T-helper 1 cell treated with Interleukin-12 subunit alpha and Interleukin-12 subunit beta and Interleukin-4 antibody, amounts not matched to agents 30 ng/mL and 1 ng/mL, for 36 hours (primary cell): Measurements from ENCODE around the gene OR2V2. TPM values are rescaled to one million over a fixed set of nuclear protein-coding genes. Genes with fewer than 3 reads are reported as not detected.

Experiments
- intact Hi-C: fragments of 100-400 bp; cut with micrococcal nuclease; formaldehyde crosslinking; loops from one replicate; pipeline ENCODE4 v1.15.1; 2024
- total RNA-seq: library from RNA; stranded (reverse); gene quantifications from 2 replicates; pipeline ENCODE4 v1.2.3, GENCODE V29; 2022

Gene OR2V2
- total RNA-seq, 1 donor from 2014 or later = not detected

- intact Hi-C loops = loop anchor here (2.0 to 10.0 kb wide), 3 partner anchors 17 to 385 kb away; partner anchors contain the start of genes MGAT1 and RACK1
Measured at GRCh38 chr5:181189363-181189961, 42.1 kb downstream of the OR2V2 start.

DNA sequence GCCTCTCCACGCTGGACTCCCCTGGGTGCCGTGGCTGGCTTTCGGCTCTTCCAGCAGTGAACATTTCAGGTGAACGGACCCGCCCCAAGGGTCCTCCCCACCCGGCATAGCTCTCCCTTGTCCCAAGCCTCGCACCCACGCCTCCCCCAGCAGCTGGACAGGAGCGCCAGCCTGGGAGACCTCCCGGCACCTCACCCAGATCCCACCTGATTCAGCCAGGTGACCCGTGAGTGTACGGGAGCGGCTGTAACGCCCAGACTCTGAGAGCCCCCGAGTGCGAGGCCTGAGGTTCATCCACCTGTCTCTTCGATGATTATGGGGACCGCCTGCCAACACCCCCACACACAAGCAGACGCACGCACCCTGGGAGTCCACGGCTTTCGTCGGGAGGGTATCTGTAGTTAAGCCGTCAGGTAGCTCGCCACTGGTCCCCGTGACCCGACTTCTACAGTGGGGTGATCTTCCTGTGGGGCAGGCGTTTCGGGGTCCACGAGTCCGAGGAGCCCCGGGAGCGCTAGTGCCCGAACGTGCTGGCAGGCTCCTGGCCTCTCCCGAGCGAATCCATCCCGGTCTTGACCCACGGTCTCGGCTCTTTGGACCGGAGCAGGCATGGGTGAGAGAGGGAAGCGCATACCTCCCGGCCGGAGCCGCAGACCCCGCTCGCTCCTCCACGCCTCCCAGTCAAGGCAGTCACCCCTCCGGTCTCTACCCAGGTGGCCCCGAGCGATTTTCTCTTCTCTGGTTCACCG is 42.8 kb downstream of the OR2V2 start:
- intact Hi-C loops = loop anchor here (2.0 to 10.0 kb wide), 3 partner anchors 17 to 385 kb away; partner anchors contain the start of genes MGAT1 and RACK1

GRCh38 chr5:181190711-181191525 is 43.5 kb downstream of the OR2V2 start:
- intact Hi-C loops = loop anchor here (1.0 kb wide), 5 partner anchors 16 to 71 kb away; no protein-coding TSS in a partner anchor

DNA sequence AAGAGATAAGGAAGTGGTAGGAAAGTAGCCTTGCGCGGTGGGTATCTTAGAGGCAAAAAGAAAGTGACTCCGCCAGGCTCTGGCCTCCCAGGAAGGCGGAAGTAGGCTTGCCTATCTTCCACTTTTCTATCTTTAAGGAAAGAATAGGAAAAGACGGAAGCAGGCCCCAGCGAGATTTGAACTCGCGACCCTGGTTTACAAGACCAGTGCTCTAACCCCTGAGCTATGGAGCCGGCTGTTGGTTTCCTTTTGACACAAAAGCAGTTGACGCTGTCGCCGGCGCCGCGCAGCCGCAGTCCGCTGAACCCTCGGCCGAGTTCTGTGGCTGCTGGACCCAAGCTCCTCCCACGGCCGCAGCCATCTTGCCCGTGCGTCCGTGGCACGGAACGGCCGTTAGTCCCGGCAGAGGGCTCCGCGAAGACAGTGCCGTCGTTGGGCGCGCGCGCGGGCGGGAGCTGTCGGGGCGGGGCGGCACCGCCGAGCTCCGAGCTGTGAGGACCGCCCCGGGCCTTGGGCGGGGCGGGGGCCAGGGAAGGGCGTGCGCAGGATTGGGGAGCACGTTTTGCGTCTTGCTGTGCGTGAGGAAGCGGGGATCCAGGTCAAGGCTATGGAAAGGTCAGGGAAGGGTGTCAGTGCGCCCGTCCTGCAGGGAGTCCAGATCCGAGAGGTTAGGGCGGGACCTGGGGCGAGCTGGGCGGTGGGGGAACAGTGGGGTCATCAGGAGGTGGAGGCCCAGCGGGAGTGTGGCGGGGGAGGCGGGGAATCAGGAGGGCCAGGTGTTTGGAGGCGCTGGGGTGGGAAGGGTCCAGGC is 44.3 kb downstream of the OR2V2 start:
- intact Hi-C loops = loop anchor here (1.0 kb wide), 5 partner anchors 16 to 71 kb away; no protein-coding TSS in a partner anchor

DNA sequence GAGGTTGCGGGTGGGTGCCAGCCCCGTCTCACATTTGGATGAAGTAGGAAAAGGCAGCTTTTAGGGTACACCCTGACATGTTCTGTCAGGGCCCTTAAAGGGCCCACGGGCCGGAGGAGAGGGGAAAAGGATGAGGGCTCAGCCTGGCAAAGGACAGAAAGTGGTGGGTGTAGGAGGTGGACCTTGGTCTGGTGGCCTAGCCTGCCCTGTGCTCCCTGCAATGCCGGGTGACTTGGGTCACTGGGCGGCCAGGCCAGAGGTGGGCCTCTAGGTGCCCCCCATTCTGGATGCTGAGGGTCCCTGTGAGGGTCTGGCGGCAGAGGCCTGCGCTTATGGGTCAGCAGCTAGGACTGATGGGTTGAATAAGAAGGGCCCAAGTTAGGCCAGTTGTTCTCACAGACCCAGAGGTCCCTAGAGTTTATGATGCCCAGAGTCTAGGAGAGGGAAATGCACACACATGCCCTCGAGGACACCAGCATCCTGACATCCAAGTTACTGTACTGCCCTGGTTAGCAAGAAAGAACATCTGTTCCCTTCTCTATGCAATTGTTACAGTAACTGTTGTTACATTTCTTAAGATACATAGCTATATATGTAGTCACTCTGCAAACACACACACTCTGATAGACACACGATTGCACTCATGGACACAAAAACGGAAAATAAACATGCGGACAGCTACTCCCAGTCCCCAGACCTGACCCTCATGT is 45.1 kb downstream of the OR2V2 start:
- intact Hi-C loops = no loop called here

- intact Hi-C loops = no loop called here
Measured at GRCh38 chr5:181193656-181194055, 46.3 kb downstream of the OR2V2 start.

DNA sequence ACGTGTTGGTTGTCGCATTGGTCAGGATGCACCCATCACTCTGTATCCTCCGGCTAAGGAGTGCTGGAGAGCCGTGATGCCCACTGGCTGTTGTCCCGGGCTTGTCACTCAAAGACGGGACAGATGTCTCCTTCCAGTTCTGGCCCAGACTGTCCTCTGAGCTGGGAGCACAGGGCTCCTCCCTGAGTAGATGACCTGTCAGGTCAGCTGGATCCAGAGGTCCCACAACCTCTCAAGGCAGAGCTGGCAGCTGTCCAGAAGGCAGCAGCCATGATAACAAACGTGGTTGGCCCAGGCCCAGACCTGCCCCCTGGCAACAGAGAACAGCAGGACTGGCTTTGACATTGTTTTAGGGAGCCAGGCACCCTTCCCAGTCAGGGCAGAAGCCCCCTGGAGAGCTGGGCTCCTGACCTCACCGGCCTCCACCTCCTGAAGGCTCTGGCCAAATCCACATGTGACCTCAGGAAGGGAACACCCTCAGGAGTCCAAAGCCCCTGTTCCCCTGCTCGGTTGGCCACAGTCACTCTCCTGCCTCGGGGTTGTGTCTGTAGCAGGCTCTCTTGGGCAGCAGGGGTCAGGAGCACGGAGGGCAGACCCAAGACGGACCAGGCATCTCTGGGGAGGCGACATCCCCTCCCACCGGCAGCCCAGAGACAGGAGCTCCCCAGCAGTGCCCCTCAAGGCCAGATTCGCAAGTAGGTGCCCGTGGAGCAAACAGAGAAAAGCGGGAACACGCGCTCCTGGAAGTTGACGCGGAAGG is 47.3 kb downstream of the OR2V2 start:
- intact Hi-C loops = no loop called here

DNA sequence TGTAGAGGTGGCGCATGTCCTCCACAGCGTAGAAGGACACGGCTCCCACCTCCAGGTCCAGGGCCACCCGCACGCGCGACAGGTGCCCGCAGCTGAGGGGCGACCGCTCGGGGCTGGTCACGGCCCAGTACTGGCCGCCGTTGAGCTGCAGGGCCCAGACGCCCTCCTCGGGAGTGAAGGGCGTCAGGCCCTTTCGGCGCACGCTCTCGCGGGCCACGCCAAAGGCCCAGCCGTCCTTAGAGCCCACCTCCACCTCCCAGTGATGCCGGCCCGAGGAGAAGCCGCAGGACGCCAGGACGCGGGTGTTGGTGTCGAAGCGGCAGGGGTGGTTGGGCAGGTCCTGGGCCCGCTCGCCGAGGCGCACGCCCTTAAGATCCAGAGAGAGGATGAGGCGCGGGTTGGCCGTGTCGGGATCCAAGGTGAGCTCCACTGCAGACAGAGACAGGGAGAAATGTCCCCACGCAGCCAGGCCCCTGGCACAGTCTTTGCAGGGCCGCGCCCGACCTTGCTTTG is 47.9 kb downstream of the OR2V2 start:
- intact Hi-C loops = no loop called here

DNA sequence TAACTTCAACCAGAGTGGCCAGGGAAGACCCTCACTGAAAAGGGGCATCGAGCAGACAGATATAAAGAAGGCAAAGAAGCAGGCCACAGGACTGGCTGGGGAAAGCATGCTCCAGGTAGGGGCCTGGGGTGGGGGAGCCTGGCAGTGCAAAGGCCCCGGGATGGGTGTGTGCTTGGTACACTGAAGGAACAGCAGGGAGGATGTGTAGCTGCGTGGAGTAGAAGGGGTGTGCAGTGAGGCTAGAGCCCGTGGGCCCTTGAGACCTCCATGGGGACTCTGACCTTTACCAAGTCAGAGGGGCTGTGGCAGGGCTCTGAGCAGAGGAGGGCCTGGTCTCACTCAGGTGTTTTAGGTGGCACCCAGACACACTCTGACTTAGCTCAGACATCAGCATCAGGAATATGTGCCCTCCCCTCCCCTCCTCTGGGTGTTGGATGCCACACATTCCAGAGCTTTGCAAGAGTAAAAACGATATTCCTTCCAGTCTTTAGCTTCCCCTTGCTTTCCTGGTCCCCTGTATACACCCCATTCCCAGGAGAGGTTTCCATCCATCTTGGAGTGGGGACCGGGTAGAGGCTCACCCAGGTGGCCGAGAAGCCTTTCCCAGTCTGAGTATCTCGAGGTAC is 50.1 kb downstream of the OR2V2 start:
- intact Hi-C loops = no loop called here

DNA sequence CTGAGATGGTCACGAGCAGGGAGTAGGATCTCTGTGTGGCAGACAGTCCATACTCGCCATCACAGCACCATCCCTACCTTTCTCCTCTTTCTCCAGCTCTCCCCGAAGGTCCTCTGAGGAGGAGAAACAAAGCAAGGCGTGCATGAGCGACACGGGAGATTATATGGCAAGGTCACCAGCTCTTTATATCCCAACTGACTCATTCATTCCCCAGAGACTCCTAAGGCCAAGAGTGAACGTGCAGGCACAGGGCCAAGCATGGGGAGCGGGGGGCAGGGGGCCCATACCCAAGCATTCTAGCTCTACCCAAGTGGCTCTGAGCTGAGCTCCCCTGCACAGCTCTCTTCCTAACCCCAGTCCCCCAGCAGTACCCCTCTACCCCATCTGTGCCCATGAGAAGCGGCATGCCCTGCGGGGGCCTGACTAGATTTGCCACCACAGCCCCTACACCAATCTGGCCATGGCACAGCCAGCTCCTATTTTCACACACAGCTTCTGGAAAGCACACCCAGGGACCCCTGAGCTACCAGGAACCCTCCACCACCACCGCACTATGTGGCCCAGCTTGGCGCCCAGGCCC is 50.8 kb downstream of the OR2V2 start:
- intact Hi-C loops = no loop called here

GRCh38 chr5:181198905-181199519 is 51.6 kb downstream of the OR2V2 start:
- intact Hi-C loops = no loop called here

GRCh38 chr5:181199881-181200638 is 52.7 kb downstream of the OR2V2 start:
- intact Hi-C loops = no loop called here

DNA sequence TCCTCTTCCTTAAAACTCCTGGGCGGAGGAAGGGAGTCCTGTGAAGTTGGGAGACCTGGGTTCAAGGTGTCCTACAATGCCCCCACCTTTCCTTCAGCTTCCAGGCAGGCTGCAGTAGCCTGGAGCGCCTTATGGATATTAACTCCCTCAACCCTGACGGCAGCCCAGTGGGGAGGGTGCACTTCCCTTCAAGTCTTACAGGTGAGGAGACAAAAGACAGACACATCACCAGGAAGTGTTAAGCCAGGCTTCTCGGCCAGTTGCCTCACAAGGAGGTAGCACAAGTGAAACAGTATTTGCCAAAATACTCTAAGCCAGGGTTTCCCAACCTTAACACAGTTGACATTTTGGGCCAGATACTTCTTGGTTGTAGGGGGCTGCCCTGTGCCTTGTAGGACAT is 53.4 kb downstream of the OR2V2 start:
- intact Hi-C loops = no loop called here

DNA sequence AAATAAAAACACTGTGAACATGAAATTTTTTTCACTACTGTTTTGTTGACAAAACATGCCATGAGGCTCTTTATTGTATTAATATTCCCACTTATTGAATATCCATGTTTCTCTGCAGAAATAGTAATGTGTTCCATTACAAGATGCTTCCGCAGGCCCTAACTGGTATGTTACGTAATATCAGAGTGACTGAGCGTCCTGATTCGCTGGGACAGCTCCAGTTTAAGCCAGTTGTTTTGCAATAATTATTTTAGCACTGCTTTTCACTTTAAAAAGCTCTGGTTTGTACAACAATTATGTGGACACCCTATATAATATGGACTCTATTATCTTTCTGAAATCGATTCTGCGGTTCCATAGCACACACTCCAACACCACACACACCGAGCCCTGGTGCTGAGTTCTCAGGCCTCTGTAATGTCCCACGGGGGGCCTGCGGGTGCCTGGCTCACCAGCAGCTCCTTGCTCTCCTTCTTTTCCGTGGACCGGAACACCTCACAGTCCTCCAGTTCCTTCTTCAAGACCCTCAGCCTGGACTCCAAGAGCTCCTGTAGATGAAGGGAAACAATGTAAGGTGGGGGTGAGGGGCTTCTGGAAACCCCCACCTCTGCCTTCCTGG is 55.8 kb downstream of the OR2V2 start:
- intact Hi-C loops = no loop called here

DNA sequence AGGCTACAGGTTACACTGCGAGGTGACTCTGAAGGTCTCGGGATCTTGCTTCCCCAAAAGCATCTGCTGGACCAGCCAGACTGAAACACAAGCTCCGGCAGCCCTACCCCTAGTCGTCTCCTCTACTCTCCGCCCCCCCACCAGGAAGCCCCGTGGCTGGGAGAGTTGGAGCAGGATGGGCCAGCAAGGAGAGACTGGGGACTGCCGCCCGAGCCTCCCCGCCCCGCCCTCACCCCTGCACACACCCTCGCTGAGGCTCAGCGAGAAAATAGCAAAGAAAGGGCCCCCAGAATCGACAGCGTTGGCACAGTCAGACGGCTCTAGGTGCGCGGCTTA is 56.4 kb downstream of the OR2V2 start:
- intact Hi-C loops = no loop called here

GRCh38 chr5:181204113-181204825 is 56.9 kb downstream of the OR2V2 start:
- intact Hi-C loops = no loop called here
